Neural progenitor cell (in vitro differentiated cells): ENCODE results near the gene SERF2.

Experiments
- EZH2 ChIP-seq: fragments of 200-600 bp; sonication (generic); IDR thresholded peaks from 2 replicates; pipeline ENCODE4 v1.6.1; 2017; ENCODE audit warnings: antibody characterized with exemption, mild to moderate bottlenecking, moderate library complexity
- TF ChIP-seq, protein P1 (sequence below): fragments of 200-600 bp; sonication (generic); IDR thresholded peaks from 2 replicates; pipeline ENCODE4 v1.5.1; 2017; ENCODE audit warnings: antibody characterized with exemption, mild to moderate bottlenecking

DNA sequence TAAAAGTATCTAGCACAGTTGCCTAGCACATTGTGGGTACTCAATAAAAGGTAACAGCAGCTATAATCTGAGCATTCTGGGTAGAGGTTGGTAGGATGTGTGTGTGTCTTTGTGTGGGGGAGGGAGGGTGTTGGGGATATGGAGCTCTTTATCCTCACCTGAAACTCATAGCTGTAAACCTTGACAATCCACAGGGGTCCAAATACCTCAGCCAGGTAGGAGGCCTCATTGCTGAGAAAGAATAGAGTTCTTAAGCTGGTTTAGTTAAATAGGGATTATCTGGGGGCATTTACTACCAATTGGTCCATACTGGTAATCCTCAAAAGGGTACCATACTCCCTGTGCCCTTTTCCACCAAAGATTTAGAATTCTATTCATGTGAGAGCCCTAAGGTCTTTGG is 3.9 kb downstream of the SERF2 start:
- TF ChIP-seq, protein P1, sequence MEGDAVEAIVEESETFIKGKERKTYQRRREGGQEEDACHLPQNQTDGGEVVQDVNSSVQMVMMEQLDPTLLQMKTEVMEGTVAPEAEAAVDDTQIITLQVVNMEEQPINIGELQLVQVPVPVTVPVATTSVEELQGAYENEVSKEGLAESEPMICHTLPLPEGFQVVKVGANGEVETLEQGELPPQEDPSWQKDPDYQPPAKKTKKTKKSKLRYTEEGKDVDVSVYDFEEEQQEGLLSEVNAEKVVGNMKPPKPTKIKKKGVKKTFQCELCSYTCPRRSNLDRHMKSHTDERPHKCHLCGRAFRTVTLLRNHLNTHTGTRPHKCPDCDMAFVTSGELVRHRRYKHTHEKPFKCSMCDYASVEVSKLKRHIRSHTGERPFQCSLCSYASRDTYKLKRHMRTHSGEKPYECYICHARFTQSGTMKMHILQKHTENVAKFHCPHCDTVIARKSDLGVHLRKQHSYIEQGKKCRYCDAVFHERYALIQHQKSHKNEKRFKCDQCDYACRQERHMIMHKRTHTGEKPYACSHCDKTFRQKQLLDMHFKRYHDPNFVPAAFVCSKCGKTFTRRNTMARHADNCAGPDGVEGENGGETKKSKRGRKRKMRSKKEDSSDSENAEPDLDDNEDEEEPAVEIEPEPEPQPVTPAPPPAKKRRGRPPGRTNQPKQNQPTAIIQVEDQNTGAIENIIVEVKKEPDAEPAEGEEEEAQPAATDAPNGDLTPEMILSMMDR, result no peak
- no peak for TF ChIP-seq EZH2
